Spleen (tissue), 11 donors: ENCODE measurements around the gene PPM1L. TPM values are rescaled to one million over a fixed set of nuclear protein-coding genes. Genes with fewer than 3 reads are reported as not detected.

Source experiments
- DNase-seq: peaks from one replicate; pipeline ENCODE4 v3.0.0-alpha.2; 2020
- H3K27ac ChIP-seq, 8 donors: fragments of 200-600 bp; sonication (generic) in 7 of 8; 1 replicate in 4 of 8; 2 replicates in 4 of 8; pipeline versions ENCODE4 v1.5.0 to v1.8.0; 2016 to 2021; ENCODE audit warnings: inconsistent platforms in 4 of 8, mild to moderate bottlenecking in 4 of 8, moderate library complexity in 1 of 8
- H3K27me3 ChIP-seq, 7 donors: fragments of 200-600 bp; sonication (generic) in 6 of 7; replicated peaks in 1 of 7; 1 replicate in 4 of 7; 2 replicates in 3 of 7; pipeline versions ENCODE4 v1.5.0 to v1.8.0; 2016 to 2021; ENCODE audit warnings: inconsistent platforms in 3 of 7, mild to moderate bottlenecking in 1 of 7
- H3K36me3 ChIP-seq, 6 donors: fragments of 200-600 bp; sonication (generic) in 5 of 6; 1 replicate in 4 of 6; 2 replicates in 2 of 6; pipeline versions ENCODE4 v1.5.0 to v1.8.0; 2016 to 2021; ENCODE audit warnings: inconsistent platforms in 2 of 6
- H3K4me1 ChIP-seq, 6 donors: fragments of 200-600 bp; sonication (generic) in 5 of 6; 1 replicate in 3 of 6; 2 replicates in 3 of 6; pipeline versions ENCODE4 v1.5.0 to v1.8.0; 2016 to 2021; ENCODE audit warnings: inconsistent platforms in 3 of 6
- H3K4me3 ChIP-seq, 8 donors: fragments of 200-600 bp; sonication (generic) in 7 of 8; 1 replicate in 4 of 8; 2 replicates in 4 of 8; pipeline versions ENCODE4 v1.5.0 to v1.8.0; 2016 to 2021; ENCODE audit warnings: inconsistent platforms in 4 of 8, mild to moderate bottlenecking in 4 of 8, moderate library complexity in 2 of 8
- H3K9me3 ChIP-seq, 8 donors: fragments of 200-600 bp; sonication (generic) in 7 of 8; 1 replicate in 4 of 8; 2 replicates in 4 of 8; pipeline versions ENCODE4 v1.5.0 to v1.8.0; 2016 to 2021; ENCODE audit warnings: inconsistent platforms in 4 of 8
- CTCF ChIP-seq, 11 experiments: fragments of 200-600 bp in 7 of 11; fragments of 450-650 bp in 4 of 11; sonication (generic) in 4 of 11; IDR thresholded peaks in 8 of 11; conservative IDR thresholded peaks in 3 of 11; 1 replicate in 7 of 11; 2 replicates in 4 of 11; pipeline versions ENCODE4 v1.4.0 to v1.8.0; 2016 to 2021; ENCODE audit warnings: antibody characterized with exemption in 11 of 11, inconsistent platforms in 4 of 11, mild to moderate bottlenecking in 1 of 11
- POLR2A ChIP-seq, 3 donors: fragments of 450-650 bp; IDR thresholded peaks; one replicate each; pipeline ENCODE4 v1.5.1; 2017; ENCODE audit warnings: antibody characterized with exemption in 3 of 3, mild to moderate bottlenecking in 1 of 3
- POLR2AphosphoS5 ChIP-seq, 3 donors: sonication (generic); formaldehyde crosslinking; IDR thresholded peaks; one replicate each; pipeline ENCODE4 v1.5.1; 2017; ENCODE audit warnings: antibody characterized with exemption in 3 of 3
- WGBS, 5 donors: extraction: QIAGEN DNeasy Blood & Tissue Kit in 3 of 5; methylation state at CpG; one replicate each; pipeline versions ENCODE4 v1.1.5 to v1.1.7; 2013 to 2018; 5-methylcytosine and 5-hydroxymethylcytosine counted together
- intact Hi-C: fragments of 100-400 bp; cut with DNase I; formaldehyde crosslinking; loops from one replicate; pipeline ENCODE4 v1.15.0; 2023; ENCODE audit warnings: low total_unique reads
- polyA plus RNA-seq, 3 donors: library from polyadenylated mRNA; stranded (reverse); fragments of 200-250 nt; gene quantifications; one replicate each; pipeline ENCODE4 v1.2.1, GENCODE V29; 2013
- total RNA-seq, 7 donors: library from RNA; depleted of rRNA in 3 of 7; stranded (reverse); fragments of >200 nt in 3 of 7; fragmentation: NEBNext Ultra II Directional in 4 of 7; extraction: Animal tissue kit (Norgen Biotek cat#: 25700) in 4 of 7; gene quantifications; one replicate each; pipeline versions ENCODE4 v1.1.0 to v1.2.1, GENCODE V29; 2016 to 2021
- donor health status: healthy with polysubstance abuse.
- donor health status: DM: no; HTN: no; CAD: no; lungs with moderate emphysema.
- donor health status: DM: no; HTN: no; CAD: no.
- donor health status: Bipolar disorder and iron deficiency.
- donor health status: healthy.
- donor health status: DM: no; HTN: no; CAD: no.
- donor health status: DM: yes; HTN: yes; CAD: no.

The PPM1L gene
- total and polyA plus RNA-seq, 10 donors = 0.63 to 16.7 (median 12.2) TPM

- H3K27me3 ChIP-seq = no peaks in the 10 kb centered on the region
- no peak overlapping the region for H3K4me3 ChIP-seq
- no peaks in the 10 kb centered on the region for H3K4me1 ChIP-seq
- WGBS, 5 donors = 70 to 86% (median 83%) methylated on average over 7 of the region's 7 CpGs
- H3K9me3 ChIP-seq = no peaks in the 10 kb centered on the region
- no peak overlapping the region for H3K27ac ChIP-seq
- TF ChIP-seq CTCF (IDR thresholded peaks at IDR 0.05 in 8 of 11, conservative IDR thresholded peaks at IDR 0.05 in 3 of 11) (no peak), POLR2AphosphoS5 (IDR thresholded peaks at IDR 0.05) (no peak), POLR2A (IDR thresholded peaks at IDR 0.05) (no peak)
- peaks cover 0 to 8% (median 0%) of the 10 kb centered on the region in 6 donors for H3K36me3 ChIP-seq
- no peak for DNase-seq
- intact Hi-C loops = no loop called here
Measured at GRCh38 chr3:161096771-161097367, 340.8 kb downstream of the PPM1L start.

GRCh38 chr3:161100994-161101393, 345.0 kb downstream of the PPM1L start:
- Histone ChIP-seq H3K27me3 (peaks cover 0 to 12% (median 0%) of the 10 kb centered on the region in 7 donors), H3K9me3 (no peaks in the 10 kb centered on the region), H3K27ac (no peak overlapping the region), H3K4me1 (peaks cover 0 to 22% (median 10%) of the 10 kb centered on the region in 6 donors), H3K4me3 (no peak overlapping the region), H3K36me3 (peaks cover 0 to 8% (median 0%) of the 10 kb centered on the region in 6 donors)
- WGBS, 5 donors = 92 to 97% (median 94%) methylated on average over 6 of the region's 6 CpGs
- no peak for TF ChIP-seq POLR2AphosphoS5 (IDR thresholded peaks at IDR 0.05)
- no peak for TF ChIP-seq POLR2A (IDR thresholded peaks at IDR 0.05)
- TF ChIP-seq CTCF (IDR thresholded peaks at IDR 0.05 in 8 of 11, conservative IDR thresholded peaks at IDR 0.05 in 3 of 11) = no peak
- intact Hi-C loops = no loop called here
- DNase-seq = no peak

GRCh38 chr3:161101609-161102008, 345.6 kb downstream of the PPM1L start:
- 89 to 92% (median 90%) methylated on average over 3 of the region's 3 CpGs for WGBS, 5 donors
- H3K27ac ChIP-seq = no peak overlapping the region
- no peak for DNase-seq
- TF ChIP-seq CTCF (IDR thresholded peaks at IDR 0.05 in 8 of 11, conservative IDR thresholded peaks at IDR 0.05 in 3 of 11) = no peak
- no peak for TF ChIP-seq POLR2AphosphoS5 (IDR thresholded peaks at IDR 0.05)
- TF ChIP-seq POLR2A (IDR thresholded peaks at IDR 0.05) = no peak
- intact Hi-C loops = no loop called here
- no peaks in the 10 kb centered on the region for H3K9me3 ChIP-seq
- peaks cover 0 to 22% (median 10%) of the 10 kb centered on the region in 6 donors for H3K4me1 ChIP-seq
- H3K36me3 ChIP-seq = peaks cover 0 to 8% (median 0%) of the 10 kb centered on the region in 6 donors
- peaks cover 0 to 12% (median 0%) of the 10 kb centered on the region in 7 donors for H3K27me3 ChIP-seq
- no peak overlapping the region for H3K4me3 ChIP-seq

GRCh38 chr3:161103776-161104385, 347.9 kb downstream of the PPM1L start:
- no peak for DNase-seq
- Histone ChIP-seq H3K4me3 (peak overlapping the region; percentile 60 to 88 (median 67)), H3K27me3 (peaks cover 0 to 21% (median 0%) of the 10 kb centered on the region in 7 donors), H3K4me1 (peaks cover 0 to 22% (median 10%) of the 10 kb centered on the region in 6 donors), H3K27ac (peak overlapping the region in 3 of 8 donors; percentile 72 to 82 (median 81)), H3K36me3 (peaks cover 0 to 8% (median 0%) of the 10 kb centered on the region in 6 donors), H3K9me3 (no peaks in the 10 kb centered on the region)
- intact Hi-C loops = no loop called here
- TF ChIP-seq CTCF (IDR thresholded peaks at IDR 0.05 in 8 of 11, conservative IDR thresholded peaks at IDR 0.05 in 3 of 11) = no peak
- TF ChIP-seq POLR2A (IDR thresholded peaks at IDR 0.05) = no peak
- no peak for TF ChIP-seq POLR2AphosphoS5 (IDR thresholded peaks at IDR 0.05)
- WGBS, 5 donors = 95 to 97% (median 96%) methylated on average over 22 of the region's 22 CpGs
